ENCODE measurements around the gene SART3.
"Not testable (repeated sequence)": the region's sequence is repeated elsewhere in the genome, so short reads cannot be mapped to it uniquely, and the experiment has no call there.

The SART3 gene

GRCh38 chr12:108580531-108580930, 19.6 kb upstream of the SART3 start:
- no peak for DNase-seq (ENCODE audit: low read depth in 3 of 3)

- no peak for DNase-seq (ENCODE audit: low read depth in 3 of 3)
Observed at GRCh38 chr12:108578813-108579212, 17.8 kb upstream of the SART3 start.

- no peak for DNase-seq (ENCODE audit: low read depth in 3 of 3)
Observed at GRCh38 chr12:108578264-108578663, 17.3 kb upstream of the SART3 start.

- no peak for DNase-seq (ENCODE audit: low read depth in 3 of 3)
Observed at GRCh38 chr12:108577458-108577857, 16.5 kb upstream of the SART3 start.

GRCh38 chr12:108576660-108577234, 15.8 kb upstream of the SART3 start:
- no peak for DNase-seq (ENCODE audit: low read depth in 3 of 3)

GRCh38 chr12:108575199-108575912, 14.4 kb upstream of the SART3 start:
- DNase-seq (ENCODE audit: low read depth in 3 of 3), result no peak

GRCh38 chr12:108574276-108574675, 13.3 kb upstream of the SART3 start:
- not testable (repeated sequence) for DNase-seq (ENCODE audit: low read depth in 3 of 3)

GRCh38 chr12:108573317-108573716, 12.3 kb upstream of the SART3 start:
- DNase-seq (ENCODE audit: low read depth in 3 of 3), result no peak

GRCh38 chr12:108572166-108572790, 11.3 kb upstream of the SART3 start:
- DNase-seq (ENCODE audit: low read depth in 3 of 3), result no peak

GRCh38 chr12:108571609-108572165, 10.7 kb upstream of the SART3 start:
- DNase-seq (ENCODE audit: low read depth in 3 of 3), result no peak

GRCh38 chr12:108570743-108571608, 10.0 kb upstream of the SART3 start:
- DNase-seq (ENCODE audit: low read depth in 3 of 3), result no peak

- peak; percentile 15 to 32 (median 21) for DNase-seq (ENCODE audit: low read depth in 3 of 3)
Observed at GRCh38 chr12:108568338-108569154, 7.6 kb upstream of the SART3 start.

GRCh38 chr12:108567406-108568337, 6.7 kb upstream of the SART3 start:
- no peak for DNase-seq (ENCODE audit: low read depth in 3 of 3)

GRCh38 chr12:108566452-108566851, 5.5 kb upstream of the SART3 start:
- DNase-seq (ENCODE audit: low read depth in 3 of 3), result no peak

GRCh38 chr12:108565976-108566375, 5.0 kb upstream of the SART3 start:
- DNase-seq (ENCODE audit: low read depth in 3 of 3), result peak; percentile 18 to 51 (median 48)

GRCh38 chr12:108565146-108565545, 4.2 kb upstream of the SART3 start:
- DNase-seq (ENCODE audit: low read depth in 3 of 3), result no peak

GRCh38 chr12:108564724-108565123, 3.8 kb upstream of the SART3 start:
- DNase-seq (ENCODE audit: low read depth in 3 of 3), result no peak

GRCh38 chr12:108563804-108564151, 2.8 kb upstream of the SART3 start:
- no peak for DNase-seq (ENCODE audit: low read depth in 3 of 3)

- DNase-seq (ENCODE audit: low read depth in 3 of 3), result peak; percentile 64 to 77 (median 76)
Observed at GRCh38 chr12:108563136-108563803, 2.3 kb upstream of the SART3 start.
